ENCODE results near the gene MLH1.
"Not testable (repeated sequence)": the region's sequence is repeated elsewhere in the genome, so short reads cannot be mapped to it uniquely, and the experiment has no call there.

MLH1 gene

GRCh38 chr3:37039161-37039846 is 46.0 kb downstream of the MLH1 start:
- no peak for DNase-seq (ENCODE audit: low read depth)

- no peak for DNase-seq (ENCODE audit: low read depth)
Observed at GRCh38 chr3:37040231-37040630, 46.9 kb downstream of the MLH1 start.

DNA sequence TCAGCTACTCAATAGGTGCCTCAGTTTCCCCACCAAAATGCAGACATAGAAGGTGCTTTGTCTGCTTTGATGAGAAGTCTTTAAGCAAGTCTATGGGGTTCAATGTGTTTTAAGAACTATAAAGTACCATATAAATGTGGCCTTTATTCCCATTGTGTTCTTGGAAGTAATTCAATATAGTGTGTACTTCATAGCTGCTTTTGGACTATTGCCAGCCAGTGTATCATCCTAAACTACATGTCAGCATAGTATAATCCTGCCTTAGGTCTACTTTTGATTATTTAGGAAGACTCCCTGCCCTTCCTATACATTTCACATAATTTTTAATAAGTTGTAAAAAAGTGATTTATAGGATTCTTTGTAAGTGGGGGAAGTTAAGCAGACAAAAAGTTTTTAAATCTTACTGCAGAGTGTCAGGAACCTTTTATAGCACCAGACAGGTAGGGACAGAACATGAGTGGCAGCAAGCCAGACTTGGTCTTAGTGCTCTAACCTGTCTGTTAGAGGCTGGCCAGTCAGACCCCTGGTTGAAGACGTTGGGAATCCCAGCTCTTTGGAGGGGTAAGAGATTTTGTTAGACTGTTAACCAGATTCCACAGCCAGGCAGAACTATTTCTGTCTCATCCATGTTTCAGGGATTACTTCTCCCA is 48.4 kb downstream of the MLH1 start:
- DNase-seq (ENCODE audit: low read depth) = no peak

DNA sequence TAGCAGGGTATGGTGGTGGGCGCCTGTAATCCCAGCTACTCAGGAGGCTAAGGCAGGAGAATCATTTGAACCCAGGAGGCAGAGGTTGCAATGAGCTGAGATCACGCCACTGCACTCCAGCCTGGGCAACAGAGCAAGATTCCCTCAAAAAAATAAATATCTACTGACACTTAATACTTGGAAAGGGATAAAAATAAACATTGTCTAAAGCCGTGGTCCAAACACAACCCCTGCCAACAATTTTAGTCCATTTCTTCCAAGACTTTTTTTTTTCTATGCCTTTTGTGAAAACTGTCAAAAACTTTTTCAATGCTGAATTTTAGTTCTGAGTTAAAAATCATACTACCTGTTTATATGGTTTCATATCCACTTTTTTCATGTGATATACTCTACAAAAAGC is 49.4 kb downstream of the MLH1 start:
- DNase-seq (ENCODE audit: low read depth) = not testable (repeated sequence)

GRCh38 chr3:37050282-37050681 is 57.0 kb downstream of the MLH1 start:
- no peak for DNase-seq (ENCODE audit: low read depth)

DNA sequence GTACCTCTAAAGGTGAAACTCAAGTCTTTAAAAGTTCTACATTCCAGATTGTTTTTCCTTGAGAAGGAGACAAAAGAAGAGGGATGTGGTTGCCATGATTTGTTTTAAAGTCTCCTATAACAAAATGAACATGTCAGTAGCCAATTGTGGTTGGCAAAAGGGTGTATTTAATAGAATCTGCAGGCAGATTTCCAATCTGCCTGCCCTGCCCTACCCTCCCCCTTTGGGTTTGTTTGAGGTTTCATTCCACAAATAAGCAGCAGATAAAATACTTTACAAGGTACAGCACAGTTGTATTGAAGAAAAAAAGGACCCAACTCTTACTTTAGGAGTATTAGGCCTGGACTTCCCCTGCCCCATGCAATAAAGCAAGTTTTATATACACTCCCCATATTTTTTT is 59.5 kb downstream of the MLH1 start:
- DNase-seq (ENCODE audit: low read depth) = no peak

DNA sequence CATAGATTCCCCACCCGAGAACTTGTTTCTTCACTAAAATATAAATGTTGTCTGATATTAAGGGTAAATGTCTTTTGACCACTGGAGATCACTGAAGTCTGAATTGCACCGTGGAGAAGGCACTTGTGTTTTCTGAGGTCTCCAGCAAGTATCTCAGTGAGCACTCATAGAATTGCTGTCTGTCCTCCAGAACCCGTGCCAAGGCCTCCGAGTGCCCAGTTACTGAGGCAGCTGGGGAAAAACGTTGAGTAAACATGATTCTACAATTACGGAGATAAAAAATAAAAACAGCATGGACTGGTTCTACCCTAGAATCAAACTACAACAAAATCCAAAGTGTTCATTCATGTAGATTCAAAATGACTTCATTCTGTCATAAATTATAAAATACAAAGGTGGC is 60.0 kb downstream of the MLH1 start:
- DNase-seq (ENCODE audit: low read depth) = no peak

- no peak for DNase-seq (ENCODE audit: low read depth)
Observed at GRCh38 chr3:37053753-37054152, 60.4 kb downstream of the MLH1 start.

- no peak for DNase-seq (ENCODE audit: low read depth)
Observed at GRCh38 chr3:37054370-37054769, 61.1 kb downstream of the MLH1 start.

- DNase-seq (ENCODE audit: low read depth) = not testable (repeated sequence)
Observed at GRCh38 chr3:37055077-37055476, 61.8 kb downstream of the MLH1 start.

- no peak for DNase-seq (ENCODE audit: low read depth)
Observed at GRCh38 chr3:37056826-37057225, 63.5 kb downstream of the MLH1 start.

GRCh38 chr3:37058117-37058516 is 64.8 kb downstream of the MLH1 start:
- DNase-seq (ENCODE audit: low read depth) = no peak

DNA sequence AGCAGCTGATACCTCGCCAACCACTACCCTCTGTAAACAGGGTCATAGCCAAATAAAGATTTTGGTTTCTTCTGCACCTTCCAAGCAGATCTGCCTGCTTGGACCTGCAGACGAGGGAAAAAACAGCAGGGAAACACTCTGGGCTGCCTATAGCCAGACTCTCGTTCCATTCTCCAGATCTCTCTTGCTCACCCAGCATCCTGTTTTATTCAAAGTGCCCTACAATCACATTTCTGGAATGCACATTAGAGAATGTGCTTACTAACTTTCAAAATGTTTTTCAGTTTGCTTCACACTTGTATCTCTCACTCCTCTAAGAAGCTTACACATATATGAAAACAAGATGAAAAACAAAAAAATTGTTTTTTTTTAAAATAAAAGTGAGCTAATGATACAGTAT is 71.4 kb downstream of the MLH1 start:
- no peak for DNase-seq (ENCODE audit: low read depth)

DNA sequence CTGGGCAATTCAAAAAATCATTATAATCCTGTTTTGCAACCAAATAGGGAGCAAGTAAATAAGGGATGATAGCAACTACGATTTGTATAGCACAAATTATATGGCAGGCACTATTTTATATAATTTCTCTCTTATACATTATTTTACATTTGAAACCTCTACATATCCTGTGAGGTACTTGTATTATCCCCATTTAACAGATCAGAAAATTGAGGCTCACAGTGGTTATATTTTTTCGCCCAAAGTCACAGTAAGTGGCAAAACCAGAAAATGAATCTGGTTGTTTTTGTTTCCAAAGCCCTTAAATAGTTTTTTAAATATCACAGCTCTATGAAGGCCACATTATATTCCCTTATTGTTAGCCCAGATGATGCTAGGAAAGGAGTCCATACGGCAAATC is 74.3 kb downstream of the MLH1 start:
- no peak for DNase-seq (ENCODE audit: low read depth)

DNA sequence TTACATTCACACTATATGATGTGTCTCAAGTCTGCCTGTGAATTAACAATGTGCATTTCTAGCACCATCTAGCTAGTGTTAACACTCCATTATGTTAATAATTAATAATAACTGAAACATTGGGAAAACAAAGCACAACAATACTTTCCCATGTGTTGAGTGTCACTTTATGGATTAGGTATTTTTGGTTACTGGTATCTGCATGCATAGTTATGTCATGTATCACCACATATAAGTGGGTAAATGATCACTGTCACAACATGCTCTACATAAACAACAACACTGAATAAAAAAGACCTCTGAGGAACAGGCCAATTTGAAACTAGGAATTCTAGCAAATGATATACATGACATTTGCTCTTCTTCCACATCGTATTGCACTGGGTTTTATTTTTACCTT is 74.7 kb downstream of the MLH1 start:
- DNase-seq (ENCODE audit: low read depth) = no peak

- no peak for DNase-seq (ENCODE audit: low read depth)
Observed at GRCh38 chr3:37071921-37072320, 78.6 kb downstream of the MLH1 start.

- DNase-seq (ENCODE audit: low read depth) = peak; percentile 73
Observed at GRCh38 chr3:37072892-37073291, 79.6 kb downstream of the MLH1 start.

DNA sequence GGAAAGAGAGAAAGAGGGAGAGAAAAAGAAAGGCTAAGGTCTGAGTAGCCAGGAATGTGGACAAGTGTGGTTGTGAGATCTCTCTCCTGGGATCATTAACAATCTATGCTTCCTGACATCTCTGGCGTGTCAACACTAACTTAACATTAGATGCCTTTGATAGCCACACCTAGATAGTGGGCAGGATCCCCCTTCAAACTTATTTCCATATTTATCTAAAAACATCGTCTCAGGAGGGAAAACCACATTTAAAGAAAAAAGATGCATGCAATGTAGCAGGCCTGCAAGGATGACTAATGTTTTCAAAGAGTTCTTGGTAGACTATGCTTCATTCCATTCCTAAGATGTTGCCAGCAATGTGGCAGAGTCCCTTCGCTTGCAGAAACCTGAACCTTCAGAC is 80.9 kb downstream of the MLH1 start:
- DNase-seq (ENCODE audit: low read depth) = no peak

- no peak for DNase-seq (ENCODE audit: low read depth)
Observed at GRCh38 chr3:37075955-37076354, 82.6 kb downstream of the MLH1 start.

GRCh38 chr3:37082317-37082716 is 89.0 kb downstream of the MLH1 start:
- DNase-seq (ENCODE audit: low read depth) = no peak

- DNase-seq (ENCODE audit: low read depth) = no peak
Observed at GRCh38 chr3:37086918-37087317, 93.6 kb downstream of the MLH1 start.

DNA sequence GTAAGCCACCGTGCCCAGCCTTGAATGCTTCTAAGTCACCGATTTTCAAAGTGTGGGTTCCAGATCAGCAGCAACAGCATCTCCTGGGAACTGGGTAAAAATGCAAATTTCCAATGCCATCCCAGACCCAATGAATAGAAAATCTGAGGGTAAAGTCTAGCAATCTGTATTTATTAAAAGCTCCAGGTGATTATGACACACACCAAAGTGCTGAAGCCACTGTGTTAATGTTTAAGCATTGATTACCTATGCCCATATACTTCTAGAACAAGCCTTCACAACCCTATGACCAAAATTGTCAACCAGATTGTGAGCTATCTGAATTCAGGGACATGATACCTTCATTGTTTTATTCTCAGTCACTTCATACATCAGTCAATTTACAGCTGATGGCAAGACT is 94.6 kb downstream of the MLH1 start:
- DNase-seq (ENCODE audit: low read depth) = no peak

GRCh38 chr3:37092484-37092883 is 99.2 kb downstream of the MLH1 start:
- DNase-seq (ENCODE audit: low read depth) = no peak

DNA sequence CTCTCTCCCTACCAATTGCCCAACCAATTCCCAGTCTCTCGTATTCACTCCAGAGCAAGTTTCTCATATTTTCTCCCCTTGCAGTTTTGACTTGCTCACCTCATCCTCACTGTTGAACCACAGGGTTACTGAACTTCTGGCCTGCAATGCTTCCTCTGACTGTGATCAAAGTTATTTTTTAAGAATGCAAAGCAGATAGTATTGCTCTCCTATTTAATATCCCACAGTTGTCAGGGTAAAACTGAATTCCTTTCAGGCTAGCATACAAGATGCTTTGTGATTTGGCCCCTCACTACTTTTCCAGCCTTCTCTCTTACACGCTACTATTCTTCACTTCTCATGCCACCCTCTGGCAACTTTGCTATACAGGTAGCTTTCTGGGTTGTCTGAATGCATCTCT is 100.2 kb downstream of the MLH1 start:
- no peak for DNase-seq (ENCODE audit: low read depth)
